ENCODE data around the gene SDCCAG8. TPM values are rescaled to one million over a fixed set of nuclear protein-coding genes. Genes with fewer than 3 reads are reported as not detected.

SDCCAG8 gene
- total and polyA plus RNA-seq, 4 donors, result 8.5 to 25.8 (median 17.5) TPM

DNA sequence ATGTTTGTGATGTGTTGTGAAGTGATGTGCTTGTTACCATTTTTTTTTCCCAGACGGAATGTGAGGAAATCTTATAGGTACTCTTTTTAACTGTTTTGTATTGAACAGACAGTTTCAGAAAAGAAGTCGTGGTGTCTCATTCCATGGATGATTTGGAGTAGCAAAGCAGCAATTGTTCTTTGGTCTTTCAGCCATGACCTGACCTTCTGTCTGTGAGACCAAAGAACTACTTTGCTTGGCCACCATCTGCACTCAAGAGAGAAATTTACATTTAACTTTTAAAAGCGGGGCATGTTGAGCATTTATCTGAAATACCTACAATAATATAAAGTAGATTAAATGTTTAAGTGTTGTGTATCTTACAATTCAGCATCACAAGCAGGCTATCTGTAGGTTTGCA lies 90.2 kb downstream of the SDCCAG8 start:
- 69% methylated on average over 3 of the region's 3 CpGs for WGBS
- no peaks in the 10 kb centered on the region for H3K27me3 ChIP-seq (ENCODE audit: control insufficient read depth in 4 of 4, insufficient read depth in 4 of 4, low read length in 3 of 4)
- H3K4me1 ChIP-seq (ENCODE audit: control insufficient read depth in 4 of 4, insufficient read depth in 4 of 4, low read length in 3 of 4), result peaks cover 0 to 17% (median 9%) of the 10 kb centered on the region in 4 donors
- no peak overlapping the region for H3K9ac ChIP-seq (ENCODE audit: low read depth in 1 of 2, low read length in 2 of 2)
- H3K4me3 ChIP-seq (ENCODE audit: low read depth in 1 of 3, low read length in 3 of 3), result no peak overlapping the region
- TF ChIP-seq, protein P1, sequence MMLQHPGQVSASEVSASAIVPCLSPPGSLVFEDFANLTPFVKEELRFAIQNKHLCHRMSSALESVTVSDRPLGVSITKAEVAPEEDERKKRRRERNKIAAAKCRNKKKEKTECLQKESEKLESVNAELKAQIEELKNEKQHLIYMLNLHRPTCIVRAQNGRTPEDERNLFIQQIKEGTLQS (IDR thresholded peaks at IDR 0.05), result no peak
- TF ChIP-seq, protein P2, sequence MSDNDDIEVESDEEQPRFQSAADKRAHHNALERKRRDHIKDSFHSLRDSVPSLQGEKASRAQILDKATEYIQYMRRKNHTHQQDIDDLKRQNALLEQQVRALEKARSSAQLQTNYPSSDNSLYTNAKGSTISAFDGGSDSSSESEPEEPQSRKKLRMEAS (IDR thresholded peaks at IDR 0.05), result no peak
- TF ChIP-seq GABPA (IDR thresholded peaks at IDR 0.05 in 1 of 2, conservative IDR thresholded peaks at IDR 0.05 in 1 of 2) (no peak), RAD21 (IDR thresholded peaks at IDR 0.05) (no peak), HNF4G (IDR thresholded peaks at IDR 0.05) (no peak), FOXA1 (IDR thresholded peaks at IDR 0.05) (no peak)
- TF ChIP-seq, protein P3, sequence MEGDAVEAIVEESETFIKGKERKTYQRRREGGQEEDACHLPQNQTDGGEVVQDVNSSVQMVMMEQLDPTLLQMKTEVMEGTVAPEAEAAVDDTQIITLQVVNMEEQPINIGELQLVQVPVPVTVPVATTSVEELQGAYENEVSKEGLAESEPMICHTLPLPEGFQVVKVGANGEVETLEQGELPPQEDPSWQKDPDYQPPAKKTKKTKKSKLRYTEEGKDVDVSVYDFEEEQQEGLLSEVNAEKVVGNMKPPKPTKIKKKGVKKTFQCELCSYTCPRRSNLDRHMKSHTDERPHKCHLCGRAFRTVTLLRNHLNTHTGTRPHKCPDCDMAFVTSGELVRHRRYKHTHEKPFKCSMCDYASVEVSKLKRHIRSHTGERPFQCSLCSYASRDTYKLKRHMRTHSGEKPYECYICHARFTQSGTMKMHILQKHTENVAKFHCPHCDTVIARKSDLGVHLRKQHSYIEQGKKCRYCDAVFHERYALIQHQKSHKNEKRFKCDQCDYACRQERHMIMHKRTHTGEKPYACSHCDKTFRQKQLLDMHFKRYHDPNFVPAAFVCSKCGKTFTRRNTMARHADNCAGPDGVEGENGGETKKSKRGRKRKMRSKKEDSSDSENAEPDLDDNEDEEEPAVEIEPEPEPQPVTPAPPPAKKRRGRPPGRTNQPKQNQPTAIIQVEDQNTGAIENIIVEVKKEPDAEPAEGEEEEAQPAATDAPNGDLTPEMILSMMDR (IDR thresholded peaks at IDR 0.05; ENCODE audit: low read depth, low read length, missing input control), result no peak
- H3K27ac ChIP-seq (ENCODE audit: low read depth in 1 of 2, low read length in 2 of 2), result peak overlapping the region in 1 of 2 donors; percentile 3
- peaks cover 0 to 8% (median 3%) of the 10 kb centered on the region in 4 donors for H3K36me3 ChIP-seq (ENCODE audit: control insufficient read depth in 4 of 4, insufficient read depth in 3 of 4, low read depth in 1 of 4, low read length in 3 of 4)
- H3K9me3 ChIP-seq (ENCODE audit: control insufficient read depth in 4 of 4, low read length in 3 of 4), result no peaks in the 10 kb centered on the region
- DNase-seq (ENCODE audit: low spot score), result no peak

DNA sequence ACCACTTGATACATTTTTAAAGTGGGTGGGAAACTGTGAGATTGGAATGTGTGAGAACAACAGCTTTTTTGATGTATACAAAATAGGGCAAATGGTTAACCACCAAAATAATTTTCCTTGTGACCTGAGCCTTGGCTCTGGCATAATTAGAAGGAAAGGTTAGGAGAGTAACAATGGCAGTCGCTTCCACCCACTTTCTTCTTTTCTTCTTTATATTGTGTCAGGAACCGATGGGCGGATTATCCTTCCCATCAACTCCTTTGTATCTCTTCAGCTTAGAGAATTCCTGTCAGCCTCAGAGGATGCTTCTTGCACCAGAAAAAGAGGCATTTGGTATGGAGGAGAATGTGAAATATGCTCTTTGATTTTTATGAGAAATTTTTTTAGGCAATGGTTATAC lies 90.6 kb downstream of the SDCCAG8 start:
- Histone ChIP-seq H3K4me1 (ENCODE audit: control insufficient read depth in 4 of 4, insufficient read depth in 4 of 4, low read length in 3 of 4) (peaks cover 0 to 17% (median 9%) of the 10 kb centered on the region in 4 donors), H3K36me3 (ENCODE audit: control insufficient read depth in 4 of 4, insufficient read depth in 3 of 4, low read depth in 1 of 4, low read length in 3 of 4) (peaks cover 3 to 8% (median 4%) of the 10 kb centered on the region in 4 donors), H3K27ac (ENCODE audit: low read depth in 1 of 2, low read length in 2 of 2) (no peak overlapping the region), H3K4me3 (ENCODE audit: low read depth in 1 of 3, low read length in 3 of 3) (no peak overlapping the region), H3K9ac (ENCODE audit: low read depth in 1 of 2, low read length in 2 of 2) (no peak overlapping the region), H3K27me3 (ENCODE audit: control insufficient read depth in 4 of 4, insufficient read depth in 4 of 4, low read length in 3 of 4) (no peaks in the 10 kb centered on the region), H3K9me3 (ENCODE audit: control insufficient read depth in 4 of 4, low read length in 3 of 4) (no peaks in the 10 kb centered on the region)
- no peak for TF ChIP-seq TAF1 (conservative IDR thresholded peaks at IDR 0.05)
- TF ChIP-seq, protein P2 (IDR thresholded peaks at IDR 0.05), result no peak
- no peak for TF ChIP-seq GABPA (IDR thresholded peaks at IDR 0.05 in 1 of 2, conservative IDR thresholded peaks at IDR 0.05 in 1 of 2)
- TF ChIP-seq EGR1 (IDR thresholded peaks at IDR 0.05; ENCODE audit: low read depth in 2 of 2), result no peak
- TF ChIP-seq RXRA (IDR thresholded peaks at IDR 0.05), result no peak
- TF ChIP-seq, protein P4, sequence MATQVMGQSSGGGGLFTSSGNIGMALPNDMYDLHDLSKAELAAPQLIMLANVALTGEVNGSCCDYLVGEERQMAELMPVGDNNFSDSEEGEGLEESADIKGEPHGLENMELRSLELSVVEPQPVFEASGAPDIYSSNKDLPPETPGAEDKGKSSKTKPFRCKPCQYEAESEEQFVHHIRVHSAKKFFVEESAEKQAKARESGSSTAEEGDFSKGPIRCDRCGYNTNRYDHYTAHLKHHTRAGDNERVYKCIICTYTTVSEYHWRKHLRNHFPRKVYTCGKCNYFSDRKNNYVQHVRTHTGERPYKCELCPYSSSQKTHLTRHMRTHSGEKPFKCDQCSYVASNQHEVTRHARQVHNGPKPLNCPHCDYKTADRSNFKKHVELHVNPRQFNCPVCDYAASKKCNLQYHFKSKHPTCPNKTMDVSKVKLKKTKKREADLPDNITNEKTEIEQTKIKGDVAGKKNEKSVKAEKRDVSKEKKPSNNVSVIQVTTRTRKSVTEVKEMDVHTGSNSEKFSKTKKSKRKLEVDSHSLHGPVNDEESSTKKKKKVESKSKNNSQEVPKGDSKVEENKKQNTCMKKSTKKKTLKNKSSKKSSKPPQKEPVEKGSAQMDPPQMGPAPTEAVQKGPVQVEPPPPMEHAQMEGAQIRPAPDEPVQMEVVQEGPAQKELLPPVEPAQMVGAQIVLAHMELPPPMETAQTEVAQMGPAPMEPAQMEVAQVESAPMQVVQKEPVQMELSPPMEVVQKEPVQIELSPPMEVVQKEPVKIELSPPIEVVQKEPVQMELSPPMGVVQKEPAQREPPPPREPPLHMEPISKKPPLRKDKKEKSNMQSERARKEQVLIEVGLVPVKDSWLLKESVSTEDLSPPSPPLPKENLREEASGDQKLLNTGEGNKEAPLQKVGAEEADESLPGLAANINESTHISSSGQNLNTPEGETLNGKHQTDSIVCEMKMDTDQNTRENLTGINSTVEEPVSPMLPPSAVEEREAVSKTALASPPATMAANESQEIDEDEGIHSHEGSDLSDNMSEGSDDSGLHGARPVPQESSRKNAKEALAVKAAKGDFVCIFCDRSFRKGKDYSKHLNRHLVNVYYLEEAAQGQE (IDR thresholded peaks at IDR 0.05), result no peak
- TF ChIP-seq, protein P5, sequence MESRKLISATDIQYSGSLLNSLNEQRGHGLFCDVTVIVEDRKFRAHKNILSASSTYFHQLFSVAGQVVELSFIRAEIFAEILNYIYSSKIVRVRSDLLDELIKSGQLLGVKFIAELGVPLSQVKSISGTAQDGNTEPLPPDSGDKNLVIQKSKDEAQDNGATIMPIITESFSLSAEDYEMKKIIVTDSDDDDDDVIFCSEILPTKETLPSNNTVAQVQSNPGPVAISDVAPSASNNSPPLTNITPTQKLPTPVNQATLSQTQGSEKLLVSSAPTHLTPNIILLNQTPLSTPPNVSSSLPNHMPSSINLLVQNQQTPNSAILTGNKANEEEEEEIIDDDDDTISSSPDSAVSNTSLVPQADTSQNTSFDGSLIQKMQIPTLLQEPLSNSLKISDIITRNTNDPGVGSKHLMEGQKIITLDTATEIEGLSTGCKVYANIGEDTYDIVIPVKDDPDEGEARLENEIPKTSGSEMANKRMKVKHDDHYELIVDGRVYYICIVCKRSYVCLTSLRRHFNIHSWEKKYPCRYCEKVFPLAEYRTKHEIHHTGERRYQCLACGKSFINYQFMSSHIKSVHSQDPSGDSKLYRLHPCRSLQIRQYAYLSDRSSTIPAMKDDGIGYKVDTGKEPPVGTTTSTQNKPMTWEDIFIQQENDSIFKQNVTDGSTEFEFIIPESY (IDR thresholded peaks at IDR 0.05), result no peak
- TF ChIP-seq HNF4A (conservative IDR thresholded peaks at IDR 0.05), result no peak
- no peak for TF ChIP-seq NR2F2 (IDR thresholded peaks at IDR 0.05)
- TF ChIP-seq HNF4G (IDR thresholded peaks at IDR 0.05), result no peak
- no peak for TF ChIP-seq FOXA2 (IDR thresholded peaks at IDR 0.05)
- no peak for TF ChIP-seq SP1 (IDR thresholded peaks at IDR 0.05)
- TF ChIP-seq RAD21 (IDR thresholded peaks at IDR 0.05), result no peak
- no peak for TF ChIP-seq FOXA1 (IDR thresholded peaks at IDR 0.05)
- TF ChIP-seq, protein P3 (IDR thresholded peaks at IDR 0.05; ENCODE audit: low read depth, low read length, missing input control), result no peak
- no peak for TF ChIP-seq YY1 (IDR thresholded peaks at IDR 0.05)
- TF ChIP-seq, protein P1 (IDR thresholded peaks at IDR 0.05), result no peak
- TF ChIP-seq JUND (IDR thresholded peaks at IDR 0.05), result no peak
- no peak for DNase-seq (ENCODE audit: low spot score)
- over 99% methylated on average over 3 of the region's 3 CpGs for WGBS
